OCI-LY3 (cell line): Measurements from ENCODE around the gene L3MBTL3.
A peak's percentile ranks its signal among the peaks of the same experiment; 100 is the strongest.

ENCODE experiments used
- H2AFZ ChIP-seq: fragments of 200-600, 300-600 bp; shearing (Covaris generic); 2 replicates; pipeline ENCODE4 v1.6.0; 2014; ENCODE audit warnings: antibody characterized with exemption, low read depth, low read length
- H3K27ac ChIP-seq: fragments of 200-600, 300-600 bp; sonication (generic); 2 replicates; pipeline ENCODE4 v1.5.1; 2014; ENCODE audit warnings: mild to moderate bottlenecking, low read length, moderate library complexity, mixed read lengths
- H3K27me3 ChIP-seq: fragments of 200-600, 300-600 bp; sonication (generic); 2 replicates; pipeline ENCODE4 v1.6.1; 2014; ENCODE audit warnings: low read depth, low read length, mixed read lengths
- H3K36me3 ChIP-seq: fragments of 200-600, 300-600 bp; sonication (generic); replicated peaks from 2 replicates; pipeline ENCODE3; 2014; ENCODE audit warnings: low read depth, low read length, mixed read lengths
- H3K4me1 ChIP-seq: fragments of 300-600, 200-600 bp; sonication (generic); 2 replicates; pipeline ENCODE4 v1.6.1; 2014; ENCODE audit warnings: low read length, mixed read lengths
- H3K4me2 ChIP-seq: fragments of 200-600, 300-600 bp; sonication (generic); 2 replicates; pipeline ENCODE4 v1.6.1; 2014; ENCODE audit warnings: low read length, mixed read lengths
- H3K4me3 ChIP-seq: fragments of 300-600, 200-600 bp; sonication (generic); 2 replicates; pipeline ENCODE4 v1.5.1; 2014; ENCODE audit warnings: antibody characterized with exemption, mild to moderate bottlenecking, low read length, moderate library complexity
- H3K79me2 ChIP-seq: fragments of 300-600, 200-600 bp; shearing (Covaris generic); 2 replicates; pipeline ENCODE4 v1.6.1; 2014; ENCODE audit warnings: mild to moderate bottlenecking, low read length, mixed read lengths
- H3K9ac ChIP-seq: fragments of 300-600, 200-600 bp; shearing (Covaris generic); 2 replicates; pipeline ENCODE4 v1.6.0; 2014; ENCODE audit warnings: mild to moderate bottlenecking, low read length, moderate library complexity
- H3K9me3 ChIP-seq: fragments of 200-600, 300-600 bp; shearing (Covaris generic); 2 replicates; pipeline ENCODE4 v1.6.1; 2014; ENCODE audit warnings: low read length, mixed read lengths; ENCODE audit not compliant: insufficient read depth
- H4K20me1 ChIP-seq: fragments of 200-600, 300-600 bp; sonication (generic); 2 replicates; pipeline ENCODE4 v1.6.1; 2016; ENCODE audit warnings: low read length, mixed read lengths; ENCODE audit not compliant: insufficient read depth
- EZH2phosphoT487 ChIP-seq: fragments of 200-600 bp; shearing (Covaris generic); IDR thresholded peaks from 2 replicates; pipeline ENCODE4 v1.6.1; 2018; ENCODE audit warnings: antibody characterized with exemption, mixed run types, low read depth
- TF ChIP-seq, protein P1 (sequence below): fragments of 200-600, 300-600 bp; sonication (generic); IDR thresholded peaks from 2 replicates; pipeline ENCODE4 v1.5.1; 2014; ENCODE audit warnings: antibody characterized with exemption, low read length, low read depth

L3MBTL3 gene

GRCh38 chr6:130009146-130009545 is 9.2 kb upstream of the L3MBTL3 start:
- Histone ChIP-seq H3K27me3 (no peaks in the 10 kb centered on the region), H3K36me3 (no peaks in the 10 kb centered on the region), H3K27ac (no peak overlapping the region), H3K9me3 (no peaks in the 10 kb centered on the region), H2AFZ (no peak overlapping the region), H3K4me1 (no peaks in the 10 kb centered on the region), H3K9ac (no peak overlapping the region), H3K4me3 (no peak overlapping the region), H3K4me2 (no peak overlapping the region), H3K79me2 (no peaks in the 10 kb centered on the region), H4K20me1 (no peaks in the 10 kb centered on the region)
- TF ChIP-seq EZH2phosphoT487 = no peak
- TF ChIP-seq, protein P1, sequence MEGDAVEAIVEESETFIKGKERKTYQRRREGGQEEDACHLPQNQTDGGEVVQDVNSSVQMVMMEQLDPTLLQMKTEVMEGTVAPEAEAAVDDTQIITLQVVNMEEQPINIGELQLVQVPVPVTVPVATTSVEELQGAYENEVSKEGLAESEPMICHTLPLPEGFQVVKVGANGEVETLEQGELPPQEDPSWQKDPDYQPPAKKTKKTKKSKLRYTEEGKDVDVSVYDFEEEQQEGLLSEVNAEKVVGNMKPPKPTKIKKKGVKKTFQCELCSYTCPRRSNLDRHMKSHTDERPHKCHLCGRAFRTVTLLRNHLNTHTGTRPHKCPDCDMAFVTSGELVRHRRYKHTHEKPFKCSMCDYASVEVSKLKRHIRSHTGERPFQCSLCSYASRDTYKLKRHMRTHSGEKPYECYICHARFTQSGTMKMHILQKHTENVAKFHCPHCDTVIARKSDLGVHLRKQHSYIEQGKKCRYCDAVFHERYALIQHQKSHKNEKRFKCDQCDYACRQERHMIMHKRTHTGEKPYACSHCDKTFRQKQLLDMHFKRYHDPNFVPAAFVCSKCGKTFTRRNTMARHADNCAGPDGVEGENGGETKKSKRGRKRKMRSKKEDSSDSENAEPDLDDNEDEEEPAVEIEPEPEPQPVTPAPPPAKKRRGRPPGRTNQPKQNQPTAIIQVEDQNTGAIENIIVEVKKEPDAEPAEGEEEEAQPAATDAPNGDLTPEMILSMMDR = no peak

GRCh38 chr6:130010387-130010786 is 8.0 kb upstream of the L3MBTL3 start:
- no peaks in the 10 kb centered on the region for H4K20me1 ChIP-seq
- no peak overlapping the region for H3K4me3 ChIP-seq
- no peak overlapping the region for H3K9ac ChIP-seq
- TF ChIP-seq, protein P1 = no peak
- TF ChIP-seq EZH2phosphoT487 = no peak
- no peaks in the 10 kb centered on the region for H3K36me3 ChIP-seq
- no peaks in the 10 kb centered on the region for H3K4me1 ChIP-seq
- no peak overlapping the region for H2AFZ ChIP-seq
- no peaks in the 10 kb centered on the region for H3K27me3 ChIP-seq
- no peaks in the 10 kb centered on the region for H3K9me3 ChIP-seq
- H3K27ac ChIP-seq = no peak overlapping the region
- no peak overlapping the region for H3K4me2 ChIP-seq
- H3K79me2 ChIP-seq = no peaks in the 10 kb centered on the region

- TF ChIP-seq EZH2phosphoT487 = no peak
- TF ChIP-seq, protein P1 = no peak
- Histone ChIP-seq H3K9ac (no peak overlapping the region), H3K27ac (no peak overlapping the region), H3K4me2 (no peak overlapping the region), H3K9me3 (no peaks in the 10 kb centered on the region), H3K4me3 (no peak overlapping the region), H3K4me1 (peaks cover under 1% of the 10 kb centered on the region; the same call in 1 of the 2 replicates), H3K36me3 (no peaks in the 10 kb centered on the region), H4K20me1 (no peaks in the 10 kb centered on the region), H3K27me3 (no peaks in the 10 kb centered on the region), H2AFZ (no peak overlapping the region), H3K79me2 (no peaks in the 10 kb centered on the region)
Observed at GRCh38 chr6:130012728-130013127, 5.7 kb upstream of the L3MBTL3 start.

- H3K27ac ChIP-seq = peak overlapping the region; percentile 36; the same call in 1 of the 2 replicates
- H3K36me3 ChIP-seq = no peaks in the 10 kb centered on the region
- H3K9ac ChIP-seq = peak overlapping the region; percentile 64
- H3K9me3 ChIP-seq = no peaks in the 10 kb centered on the region
- H3K79me2 ChIP-seq = peaks cover 4% of the 10 kb centered on the region; the same call in 1 of the 2 replicates
- no peaks in the 10 kb centered on the region for H4K20me1 ChIP-seq
- H3K4me1 ChIP-seq = peaks cover 9% of the 10 kb centered on the region
- peak overlapping the region; percentile 74 for H3K4me2 ChIP-seq
- TF ChIP-seq, protein P1 = no peak
- TF ChIP-seq EZH2phosphoT487 = no peak
- H2AFZ ChIP-seq = peak overlapping the region; percentile 90
- no peaks in the 10 kb centered on the region for H3K27me3 ChIP-seq
- peak overlapping the region; percentile 81 for H3K4me3 ChIP-seq
Observed at GRCh38 chr6:130018744-130019325, 454 bp downstream of the L3MBTL3 start.
